Thyroid gland (tissue), 4 donors: Measurements from ENCODE around the gene ATXN1. TPM values are rescaled to one million over a fixed set of nuclear protein-coding genes. Genes with fewer than 3 reads are reported as not detected.

Experiments
- DNase-seq, 2 donors: peaks; one replicate each; pipeline ENCODE4 v3.0.0-alpha.2; 2019
- H3K27ac ChIP-seq, 3 donors: fragments of 200-600 bp; sonication (generic); 1 replicate in 2 of 3; 2 replicates in 1 of 3; pipeline ENCODE4 v1.5.1; 2016 to 2019; ENCODE audit warnings: mild to moderate bottlenecking in 1 of 3, moderate library complexity in 1 of 3
- H3K27me3 ChIP-seq: fragments of 200-600 bp; sonication (generic); one replicate; pipeline ENCODE4 v1.5.1; 2019
- H3K36me3 ChIP-seq, 2 donors: fragments of 200-600 bp; sonication (generic); one replicate each; pipeline ENCODE4 v1.5.1; 2016 to 2019
- H3K4me1 ChIP-seq, 2 donors: fragments of 200-600 bp; sonication (generic); one replicate each; pipeline ENCODE4 v1.5.1; 2017 to 2019
- H3K4me3 ChIP-seq, 3 donors: fragments of 200-600 bp; sonication (generic); replicated peaks in 1 of 3; 1 replicate in 2 of 3; 2 replicates in 1 of 3; pipeline ENCODE4 v1.5.1; 2016; ENCODE audit warnings: mild to moderate bottlenecking in 1 of 3
- H3K9me3 ChIP-seq: fragments of 200-600 bp; sonication (generic); one replicate; pipeline ENCODE4 v1.5.1; 2017
- POLR2A ChIP-seq, 2 donors: fragments of 450-650 bp; IDR thresholded peaks; one replicate each; pipeline ENCODE4 v1.6.1; 2017; ENCODE audit warnings: antibody characterized with exemption in 2 of 2, mild to moderate bottlenecking in 2 of 2, moderate library complexity in 1 of 2
- WGBS, 2 donors: methylation state at CpG; one replicate each; pipeline ENCODE4 v1.1.5; 2017; 5-methylcytosine and 5-hydroxymethylcytosine counted together
- intact Hi-C: fragments of 100-400 bp; cut with DNase I; formaldehyde crosslinking; loops from one replicate; pipeline ENCODE4 v1.15.1; 2023
- total RNA-seq, 4 donors: library from RNA; depleted of rRNA; stranded (reverse); fragments of >200 nt; gene quantifications; one replicate each; pipeline ENCODE4 v1.2.3, GENCODE V29; 2016
- TF ChIP-seq, protein P1 (sequence below), 6 experiments: fragments of 200-600 bp in 3 of 6; fragments of 450-650 bp in 3 of 6; sonication (generic) in 3 of 6; IDR thresholded peaks; one replicate each; pipeline ENCODE4 v1.5.1; 2016 to 2019; ENCODE audit warnings: antibody characterized with exemption in 6 of 6, mild to moderate bottlenecking in 2 of 6, inconsistent platforms in 1 of 6, moderate library complexity in 1 of 6

Gene ATXN1
- total RNA-seq, 4 donors from 2014 or later = 62.1 to 88.1 (median 83.0) TPM

DNA sequence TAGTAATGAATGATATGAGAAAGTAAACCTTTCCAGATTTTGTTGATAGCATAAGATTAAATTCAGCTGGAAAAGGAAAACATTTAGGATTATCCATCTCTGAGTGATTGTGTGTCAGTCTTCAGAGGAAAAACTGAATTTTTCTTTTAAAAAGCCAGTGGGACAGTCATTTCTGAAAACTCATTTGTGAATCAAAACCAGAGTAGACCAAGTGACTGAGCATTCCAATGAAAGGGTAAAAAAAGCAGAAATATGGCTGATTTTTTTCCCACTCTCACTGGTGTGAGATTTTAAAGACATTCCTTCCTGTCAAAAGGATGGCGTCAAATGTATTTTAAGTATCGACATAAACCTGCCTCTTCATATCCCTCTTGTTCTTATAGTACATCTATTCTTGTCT lies 308.9 kb downstream of the ATXN1 start:
- WGBS, 2 donors = 94 to 95% methylated on average over 2 of the region's 2 CpGs

DNA sequence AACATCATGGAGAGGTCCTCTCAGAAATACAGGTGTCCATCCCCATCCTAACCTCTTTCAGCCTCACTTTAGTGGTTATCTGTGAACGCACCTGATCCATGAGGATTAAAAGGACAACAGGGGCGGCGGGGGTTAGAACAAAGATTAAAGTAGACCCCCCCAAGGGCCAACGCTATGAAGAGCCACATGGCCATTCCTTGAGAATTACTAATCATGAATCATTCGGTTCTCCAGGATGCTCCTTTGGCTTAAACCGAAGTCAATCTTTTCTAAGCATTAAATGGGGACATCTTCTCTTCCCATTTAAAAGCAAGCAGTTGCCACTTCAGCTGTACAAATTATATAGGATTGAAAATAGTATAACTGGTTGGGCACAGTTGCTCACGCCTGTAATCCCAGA lies 310.4 kb downstream of the ATXN1 start:
- 96 to 98% methylated on average over 7 of the region's 7 CpGs for WGBS, 2 donors

More for the DNA sequence above, 308.9 kb downstream of the ATXN1 start:
- DNase-seq = no peak
- no peak for TF ChIP-seq POLR2A (IDR thresholded peaks at IDR 0.05)
- TF ChIP-seq, protein P1, sequence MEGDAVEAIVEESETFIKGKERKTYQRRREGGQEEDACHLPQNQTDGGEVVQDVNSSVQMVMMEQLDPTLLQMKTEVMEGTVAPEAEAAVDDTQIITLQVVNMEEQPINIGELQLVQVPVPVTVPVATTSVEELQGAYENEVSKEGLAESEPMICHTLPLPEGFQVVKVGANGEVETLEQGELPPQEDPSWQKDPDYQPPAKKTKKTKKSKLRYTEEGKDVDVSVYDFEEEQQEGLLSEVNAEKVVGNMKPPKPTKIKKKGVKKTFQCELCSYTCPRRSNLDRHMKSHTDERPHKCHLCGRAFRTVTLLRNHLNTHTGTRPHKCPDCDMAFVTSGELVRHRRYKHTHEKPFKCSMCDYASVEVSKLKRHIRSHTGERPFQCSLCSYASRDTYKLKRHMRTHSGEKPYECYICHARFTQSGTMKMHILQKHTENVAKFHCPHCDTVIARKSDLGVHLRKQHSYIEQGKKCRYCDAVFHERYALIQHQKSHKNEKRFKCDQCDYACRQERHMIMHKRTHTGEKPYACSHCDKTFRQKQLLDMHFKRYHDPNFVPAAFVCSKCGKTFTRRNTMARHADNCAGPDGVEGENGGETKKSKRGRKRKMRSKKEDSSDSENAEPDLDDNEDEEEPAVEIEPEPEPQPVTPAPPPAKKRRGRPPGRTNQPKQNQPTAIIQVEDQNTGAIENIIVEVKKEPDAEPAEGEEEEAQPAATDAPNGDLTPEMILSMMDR (IDR thresholded peaks at IDR 0.05) = no peak
- Histone ChIP-seq H3K27me3 (no peaks in the 10 kb centered on the region), H3K4me3 (no peak overlapping the region), H3K27ac (no peak overlapping the region), H3K36me3 (no peaks in the 10 kb centered on the region), H3K4me1 (no peaks in the 10 kb centered on the region), H3K9me3 (no peaks in the 10 kb centered on the region)
- intact Hi-C loops = no loop called here

DNA sequence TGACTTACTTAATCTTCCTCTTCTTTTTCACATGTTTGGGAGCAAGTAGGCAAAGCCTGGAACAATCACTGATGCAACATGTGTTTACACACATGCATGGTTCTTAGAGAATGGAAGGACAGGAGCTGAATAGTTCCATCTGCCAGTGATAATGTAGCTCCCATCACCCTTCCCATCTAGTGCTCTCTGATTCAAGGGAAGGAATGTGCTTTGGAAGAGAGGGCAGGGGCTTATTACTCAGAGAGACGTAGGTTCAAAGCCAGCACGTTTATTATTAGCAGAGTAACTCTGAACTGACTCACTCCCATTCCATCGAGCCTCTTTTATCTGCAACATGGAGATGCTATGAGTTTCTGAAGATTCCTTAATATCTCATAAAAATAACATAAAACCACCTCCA lies 311.0 kb downstream of the ATXN1 start:
- intact Hi-C loops = no loop called here
- no peaks in the 10 kb centered on the region for H3K4me1 ChIP-seq
- H3K27me3 ChIP-seq = no peaks in the 10 kb centered on the region
- 79 to 90% methylated on average over 3 of the region's 3 CpGs for WGBS, 2 donors
- H3K9me3 ChIP-seq = no peaks in the 10 kb centered on the region
- H3K4me3 ChIP-seq = no peak overlapping the region
- H3K36me3 ChIP-seq = no peaks in the 10 kb centered on the region
- DNase-seq = no peak
- no peak overlapping the region for H3K27ac ChIP-seq
- no peak for TF ChIP-seq POLR2A (IDR thresholded peaks at IDR 0.05)

More for the DNA sequence above, 310.4 kb downstream of the ATXN1 start:
- no peaks in the 10 kb centered on the region for H3K4me1 ChIP-seq
- TF ChIP-seq, protein P1 (IDR thresholded peaks at IDR 0.05) = no peak
- no peak for TF ChIP-seq POLR2A (IDR thresholded peaks at IDR 0.05)
- H3K27ac ChIP-seq = no peak overlapping the region
- no peak for DNase-seq
- intact Hi-C loops = no loop called here
- no peak overlapping the region for H3K4me3 ChIP-seq
- H3K36me3 ChIP-seq = no peaks in the 10 kb centered on the region
- H3K27me3 ChIP-seq = no peaks in the 10 kb centered on the region
- H3K9me3 ChIP-seq = no peaks in the 10 kb centered on the region

DNA sequence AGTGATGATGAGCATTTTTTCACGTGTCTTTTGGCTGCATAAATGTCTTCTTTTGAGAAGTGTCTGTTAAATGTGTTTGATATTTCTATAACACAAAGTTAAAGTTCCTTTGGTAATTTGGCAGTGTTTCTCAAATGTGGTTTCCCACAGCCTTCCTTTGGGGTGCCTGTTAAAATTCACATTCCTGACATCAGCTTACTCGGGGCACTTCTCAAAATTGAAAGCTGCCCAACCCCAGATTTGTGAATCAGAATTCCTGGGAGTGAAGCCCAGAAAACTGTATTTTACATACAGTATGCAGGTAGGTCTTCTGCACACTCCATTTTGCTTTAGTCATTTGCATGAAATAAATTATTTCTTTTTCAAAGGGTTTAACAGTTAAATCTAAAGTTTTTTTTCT lies 315.0 kb downstream of the ATXN1 start:
- intact Hi-C loops = no loop called here
- H3K36me3 ChIP-seq = no peaks in the 10 kb centered on the region
- peaks cover 0 to 7% of the 10 kb centered on the region in 2 donors for H3K4me1 ChIP-seq
- DNase-seq = no peak
- H3K9me3 ChIP-seq = no peaks in the 10 kb centered on the region
- 72 to 91% methylated on average over 2 of the region's 2 CpGs for WGBS, 2 donors
- TF ChIP-seq, protein P1 (IDR thresholded peaks at IDR 0.05) = no peak
- TF ChIP-seq POLR2A (IDR thresholded peaks at IDR 0.05) = no peak
- no peak overlapping the region for H3K4me3 ChIP-seq
- no peak overlapping the region for H3K27ac ChIP-seq
- no peaks in the 10 kb centered on the region for H3K27me3 ChIP-seq

DNA sequence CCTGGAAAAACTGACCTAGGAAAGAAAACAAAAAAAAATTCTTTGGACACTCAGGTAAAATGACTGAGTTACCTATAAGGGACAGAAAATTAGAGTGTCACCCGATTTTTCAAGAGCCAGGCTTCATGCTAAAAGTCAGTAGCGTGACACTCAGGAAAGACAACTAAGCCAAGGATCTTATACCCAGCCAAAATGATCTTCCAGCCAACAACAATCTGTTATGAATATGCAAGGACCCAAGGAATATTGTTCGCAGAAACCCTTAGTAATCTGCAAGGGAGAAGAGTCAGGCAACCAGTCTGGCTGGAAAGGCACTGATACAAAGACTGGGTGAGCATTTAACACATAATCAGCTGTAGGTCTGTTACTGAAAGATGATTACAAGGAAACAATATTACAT lies 319.2 kb downstream of the ATXN1 start:
- peaks cover 12 to 29% of the 10 kb centered on the region in 2 donors for H3K4me1 ChIP-seq
- no peaks in the 10 kb centered on the region for H3K9me3 ChIP-seq
- H3K4me3 ChIP-seq = no peak overlapping the region
- no peaks in the 10 kb centered on the region for H3K27me3 ChIP-seq
- H3K36me3 ChIP-seq = no peaks in the 10 kb centered on the region
- DNase-seq = no peak
- TF ChIP-seq, protein P1 (IDR thresholded peaks at IDR 0.05) = no peak
- TF ChIP-seq POLR2A (IDR thresholded peaks at IDR 0.05) = no peak
- H3K27ac ChIP-seq = peak overlapping the region in 1 of 3 donors; percentile 11
- 71 to 85% methylated on average over 3 of the region's 3 CpGs for WGBS, 2 donors
- intact Hi-C loops = no loop called here

DNA sequence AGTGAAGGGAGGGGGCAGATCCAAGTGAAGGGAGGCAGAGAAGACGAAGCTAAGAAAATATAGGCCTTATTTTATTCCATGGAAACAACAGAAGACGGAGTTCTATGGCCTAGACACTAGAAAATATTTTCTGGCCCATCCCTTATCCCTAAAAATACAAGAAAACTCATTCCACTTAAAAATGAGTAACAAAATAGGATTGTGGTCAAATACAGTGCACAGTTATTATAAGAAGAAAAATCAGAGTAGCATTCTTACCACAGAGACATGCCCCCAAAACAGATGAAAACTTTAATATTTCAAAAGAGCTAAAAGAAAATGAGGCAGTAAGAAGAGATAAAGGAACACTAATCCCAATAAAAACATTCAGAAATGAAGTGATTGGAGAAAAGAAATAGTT lies 320.0 kb downstream of the ATXN1 start:
- H3K4me1 ChIP-seq = peaks cover 12 to 29% of the 10 kb centered on the region in 2 donors
- intact Hi-C loops = no loop called here
- no peaks in the 10 kb centered on the region for H3K27me3 ChIP-seq
- H3K4me3 ChIP-seq = no peak overlapping the region
- peak overlapping the region in 1 of 3 donors; percentile 11 for H3K27ac ChIP-seq
- 88 to 90% methylated on average over 2 of the region's 2 CpGs for WGBS, 2 donors
- H3K36me3 ChIP-seq = no peaks in the 10 kb centered on the region
- H3K9me3 ChIP-seq = no peaks in the 10 kb centered on the region
- TF ChIP-seq, protein P1 (IDR thresholded peaks at IDR 0.05) = no peak
- no peak for TF ChIP-seq POLR2A (IDR thresholded peaks at IDR 0.05)
- no peak for DNase-seq
